Spleen (tissue), 13 donors: Measurements from ENCODE around the gene CD274. TPM values are rescaled to one million over a fixed set of nuclear protein-coding genes. Genes with fewer than 3 reads are reported as not detected.

ENCODE experiments used
- DNase-seq: peaks from one replicate; pipeline ENCODE4 v3.0.0-alpha.2; 2020
- H3K27ac ChIP-seq, 8 donors: fragments of 200-600 bp; sonication (generic) in 7 of 8; 1 replicate in 4 of 8; 2 replicates in 4 of 8; pipeline versions ENCODE4 v1.5.0 to v1.8.0; 2016 to 2021; ENCODE audit warnings: inconsistent platforms in 4 of 8, mild to moderate bottlenecking in 4 of 8, moderate library complexity in 1 of 8
- H3K27me3 ChIP-seq, 7 donors: fragments of 200-600 bp; sonication (generic) in 6 of 7; replicated peaks in 1 of 7; 1 replicate in 4 of 7; 2 replicates in 3 of 7; pipeline versions ENCODE4 v1.5.0 to v1.8.0; 2016 to 2021; ENCODE audit warnings: inconsistent platforms in 3 of 7, mild to moderate bottlenecking in 1 of 7
- H3K36me3 ChIP-seq, 6 donors: fragments of 200-600 bp; sonication (generic) in 5 of 6; 1 replicate in 4 of 6; 2 replicates in 2 of 6; pipeline versions ENCODE4 v1.5.0 to v1.8.0; 2016 to 2021; ENCODE audit warnings: inconsistent platforms in 2 of 6
- H3K4me1 ChIP-seq, 6 donors: fragments of 200-600 bp; sonication (generic) in 5 of 6; 1 replicate in 3 of 6; 2 replicates in 3 of 6; pipeline versions ENCODE4 v1.5.0 to v1.8.0; 2016 to 2021; ENCODE audit warnings: inconsistent platforms in 3 of 6
- H3K4me3 ChIP-seq, 8 donors: fragments of 200-600 bp; sonication (generic) in 7 of 8; 1 replicate in 4 of 8; 2 replicates in 4 of 8; pipeline versions ENCODE4 v1.5.0 to v1.8.0; 2016 to 2021; ENCODE audit warnings: inconsistent platforms in 4 of 8, mild to moderate bottlenecking in 4 of 8, moderate library complexity in 2 of 8
- H3K9me3 ChIP-seq, 8 donors: fragments of 200-600 bp; sonication (generic) in 7 of 8; 1 replicate in 4 of 8; 2 replicates in 4 of 8; pipeline versions ENCODE4 v1.5.0 to v1.8.0; 2016 to 2021; ENCODE audit warnings: inconsistent platforms in 4 of 8
- CTCF ChIP-seq, 11 experiments: fragments of 200-600 bp in 7 of 11; fragments of 450-650 bp in 4 of 11; sonication (generic) in 4 of 11; IDR thresholded peaks in 8 of 11; conservative IDR thresholded peaks in 3 of 11; 1 replicate in 7 of 11; 2 replicates in 4 of 11; pipeline versions ENCODE4 v1.4.0 to v1.8.0; 2016 to 2021; ENCODE audit warnings: antibody characterized with exemption in 11 of 11, inconsistent platforms in 4 of 11, mild to moderate bottlenecking in 1 of 11
- POLR2A ChIP-seq, 3 donors: fragments of 450-650 bp; IDR thresholded peaks; one replicate each; pipeline ENCODE4 v1.5.1; 2017; ENCODE audit warnings: antibody characterized with exemption in 3 of 3, mild to moderate bottlenecking in 1 of 3
- POLR2AphosphoS5 ChIP-seq, 3 donors: sonication (generic); formaldehyde crosslinking; IDR thresholded peaks; one replicate each; pipeline ENCODE4 v1.5.1; 2017; ENCODE audit warnings: antibody characterized with exemption in 3 of 3
- WGBS, 5 donors: extraction: QIAGEN DNeasy Blood & Tissue Kit in 3 of 5; methylation state at CpG; one replicate each; pipeline versions ENCODE4 v1.1.5 to v1.1.7; 2013 to 2018; 5-methylcytosine and 5-hydroxymethylcytosine counted together
- intact Hi-C: fragments of 100-400 bp; cut with DNase I; formaldehyde crosslinking; loops from one replicate; pipeline ENCODE4 v1.15.0; 2023; ENCODE audit warnings: low total_unique reads
- long read RNA-seq, 2 donors: transcript quantifications; one replicate each; lab custom pipeline, GENCODE V29; 2026
- polyA plus RNA-seq, 3 donors: library from polyadenylated mRNA; stranded (reverse); fragments of 200-250 nt; gene quantifications; one replicate each; pipeline ENCODE4 v1.2.1, GENCODE V29; 2013
- total RNA-seq, 7 donors: library from RNA; depleted of rRNA in 3 of 7; stranded (reverse); fragments of >200 nt in 3 of 7; fragmentation: NEBNext Ultra II Directional in 4 of 7; extraction: Animal tissue kit (Norgen Biotek cat#: 25700) in 4 of 7; gene quantifications; one replicate each; pipeline versions ENCODE4 v1.1.0 to v1.2.1, GENCODE V29; 2016 to 2021
- donor health status: healthy with polysubstance abuse.
- donor health status: DM: no; HTN: no; CAD: no; lungs with moderate emphysema.
- donor health status: DM: no; HTN: no; CAD: no.
- donor health status: Bipolar disorder and iron deficiency.
- donor health status: healthy.
- donor health status: DM: no; HTN: no; CAD: no.
- donor health status: DM: yes; HTN: yes; CAD: no.

The CD274 gene
- total RNA-seq (10 to 100 TPM; 24.2 to 34.8 (median 28.1) TPM), polyA plus RNA-seq (1 to 10 TPM; 1.8 to 6.1 (median 1.9) TPM)
- long read RNA-seq, donor 1, partial matches to known transcripts, result 0 of 3 reads
- long read RNA-seq, donor 1, other reads (novel, unspliced or antisense), result 0 of 3 reads
- long read RNA-seq, donor 2, result 0 reads

- intact Hi-C loops, result no loop called here
- DNase-seq, result peak; percentile 97
- Histone ChIP-seq H3K27ac (peak within 1 kb of the TSS; percentile 79 to 94 (median 91)), H3K9me3 (no peaks in the 10 kb centered on the region), H3K27me3 (no peaks in the 10 kb centered on the region), H3K36me3 (no peaks in the 10 kb centered on the region), H3K4me3 (peak within 1 kb of the TSS; percentile 38 to 74 (median 58)), H3K4me1 (peaks cover 16 to 76% (median 52%) of the 10 kb centered on the region in 6 donors)
- peak; percentile 64 to 87 (median 80) for TF ChIP-seq CTCF (IDR thresholded peaks at IDR 0.05 in 8 of 11, conservative IDR thresholded peaks at IDR 0.05 in 3 of 11)
- TF ChIP-seq POLR2A (IDR thresholded peaks at IDR 0.05), result peak in 1 of 3 donors; percentile 61
- peak; percentile 91 to 95 (median 92) for TF ChIP-seq POLR2AphosphoS5 (IDR thresholded peaks at IDR 0.05)
- 3 to 6% (median 4%) methylated on average over 36 of the region's 36 CpGs for WGBS, 5 donors
Observed at GRCh38 chr9:5450359-5451091, at the start of gene CD274. Gene CD274 (plus strand): TSS chr9:5450542. CDS start chr9:5456114, 5,572 bp downstream.

GRCh38 chr9:5402217-5402616, 48.1 kb upstream of the CD274 start:
- peaks cover 0 to 8% (median 0%) of the 10 kb centered on the region in 6 donors for H3K36me3 ChIP-seq
- H3K27ac ChIP-seq, result no peak overlapping the region
- H3K4me3 ChIP-seq, result no peak overlapping the region
- intact Hi-C loops, result no loop called here
- TF ChIP-seq POLR2A (IDR thresholded peaks at IDR 0.05), result no peak
- TF ChIP-seq POLR2AphosphoS5 (IDR thresholded peaks at IDR 0.05), result no peak
- TF ChIP-seq CTCF (IDR thresholded peaks at IDR 0.05 in 8 of 11, conservative IDR thresholded peaks at IDR 0.05 in 3 of 11), result no peak
- peaks cover 0 to 27% (median 24%) of the 10 kb centered on the region in 8 donors for H3K9me3 ChIP-seq
- H3K27me3 ChIP-seq, result no peaks in the 10 kb centered on the region
- no peaks in the 10 kb centered on the region for H3K4me1 ChIP-seq
- DNase-seq, result no peak

- no peak for DNase-seq
- H3K36me3 ChIP-seq, result peaks cover 0 to 35% (median 6%) of the 10 kb centered on the region in 6 donors
- 92 to 100% (median 100%) methylated on average over 1 of the region's 1 CpG for WGBS, 5 donors
- no peaks in the 10 kb centered on the region for H3K4me1 ChIP-seq
- no peaks in the 10 kb centered on the region for H3K27me3 ChIP-seq
- no peak overlapping the region for H3K27ac ChIP-seq
- intact Hi-C loops, result no loop called here
- TF ChIP-seq POLR2A (IDR thresholded peaks at IDR 0.05), result no peak
- no peak for TF ChIP-seq CTCF (IDR thresholded peaks at IDR 0.05 in 8 of 11, conservative IDR thresholded peaks at IDR 0.05 in 3 of 11)
- TF ChIP-seq POLR2AphosphoS5 (IDR thresholded peaks at IDR 0.05), result no peak
- peaks cover 10 to 60% (median 55%) of the 10 kb centered on the region in 8 donors for H3K9me3 ChIP-seq
- H3K4me3 ChIP-seq, result no peak overlapping the region
Observed at GRCh38 chr9:5408596-5408995, 41.7 kb upstream of the CD274 start.

GRCh38 chr9:5416953-5417352, 33.4 kb upstream of the CD274 start:
- H3K27ac ChIP-seq, result no peak overlapping the region
- no peak overlapping the region for H3K4me3 ChIP-seq
- no peaks in the 10 kb centered on the region for H3K4me1 ChIP-seq
- TF ChIP-seq POLR2A (IDR thresholded peaks at IDR 0.05) (no peak), POLR2AphosphoS5 (IDR thresholded peaks at IDR 0.05) (no peak), CTCF (IDR thresholded peaks at IDR 0.05 in 8 of 11, conservative IDR thresholded peaks at IDR 0.05 in 3 of 11) (no peak)
- peaks cover 0 to 27% (median 5%) of the 10 kb centered on the region in 6 donors for H3K36me3 ChIP-seq
- H3K27me3 ChIP-seq, result no peaks in the 10 kb centered on the region
- no peak for DNase-seq
- intact Hi-C loops, result no loop called here
- 73 to 82% (median 77%) methylated on average over 3 of the region's 3 CpGs for WGBS, 5 donors
- H3K9me3 ChIP-seq, result peaks cover 0 to 12% (median 7%) of the 10 kb centered on the region in 8 donors
